Stomach (tissue), 4 donors: ENCODE results near the gene NEUROG1.

ENCODE experiments used
- CTCF ChIP-seq, 7 experiments: fragments of 450-650 bp in 4 of 7; fragments of 200-600 bp in 3 of 7; sonication (generic) in 3 of 7; IDR thresholded peaks; one replicate each; pipeline ENCODE4 v1.5.1; 2016 to 2019; ENCODE audit warnings: antibody characterized with exemption in 7 of 7, control low read depth in 2 of 7, mild to moderate bottlenecking in 1 of 7
- EP300 ChIP-seq: sonication (generic); formaldehyde crosslinking; IDR thresholded peaks from one replicate; pipeline ENCODE4 v1.6.1; 2017; ENCODE audit warnings: antibody characterized with exemption
- POLR2A ChIP-seq, 4 donors: fragments of 450-650 bp; IDR thresholded peaks; one replicate each; pipeline ENCODE4 v1.6.1; 2016; ENCODE audit warnings: antibody characterized with exemption in 4 of 4, control low read depth in 2 of 4, mild to moderate bottlenecking in 1 of 4, moderate library complexity in 1 of 4
- POLR2AphosphoS5 ChIP-seq, 3 donors: sonication (generic); formaldehyde crosslinking; IDR thresholded peaks; one replicate each; pipeline ENCODE4 v1.6.1; 2016; ENCODE audit warnings: antibody characterized with exemption in 3 of 3

- TF ChIP-seq CTCF (IDR thresholded peaks at IDR 0.05), result no peak
- no peak for TF ChIP-seq EP300
- no peak for TF ChIP-seq POLR2A (IDR thresholded peaks at IDR 0.05)
- TF ChIP-seq POLR2AphosphoS5 (IDR thresholded peaks at IDR 0.05), result no peak
Observed at GRCh38 chr5:135576075-135576599, 40.4 kb upstream of the NEUROG1 start.
